Lower leg skin (tissue), 4 donors: Measurements from ENCODE around the gene CSNK1A1. TPM values are rescaled to one million over a fixed set of nuclear protein-coding genes. Genes with fewer than 3 reads are reported as not detected.

ENCODE experiments used
- DNase-seq, 2 donors: peaks; one replicate each; pipeline ENCODE4 v3.0.0-alpha.2; 2019; ENCODE audit warnings: low spot score in 2 of 2
- H3K4me3 ChIP-seq: fragments of 200-600 bp; sonication (generic); 2 replicates; pipeline ENCODE4 v1.5.1; 2017; ENCODE audit warnings: mild to moderate bottlenecking, low read depth; ENCODE audit not compliant: poor library complexity, severe bottlenecking
- CTCF ChIP-seq, 3 donors: fragments of 450-650 bp; IDR thresholded peaks; one replicate each; pipeline ENCODE4 v1.5.1; 2016; ENCODE audit warnings: antibody characterized with exemption in 3 of 3, mild to moderate bottlenecking in 3 of 3, moderate library complexity in 2 of 3
- POLR2A ChIP-seq, 2 donors: fragments of 450-650 bp; IDR thresholded peaks; one replicate each; pipeline ENCODE4 v1.6.1; 2016 to 2017; ENCODE audit warnings: antibody characterized with exemption in 2 of 2, mild to moderate bottlenecking in 1 of 2, moderate library complexity in 1 of 2
- WGBS, 2 donors: methylation state at CpG; one replicate each; pipeline ENCODE4 v1.1.5; 2018; 5-methylcytosine and 5-hydroxymethylcytosine counted together
- intact Hi-C: fragments of 100-400 bp; cut with DNase I; formaldehyde crosslinking; loops from one replicate; pipeline ENCODE4 v1.15.0; 2023; ENCODE audit warnings: low total_unique reads
- total RNA-seq, 4 donors: library from RNA; depleted of rRNA; stranded (reverse); fragments of >200 nt; gene quantifications; one replicate each; pipeline ENCODE4 v1.1.0, GENCODE V29; 2016

CSNK1A1 gene
- total RNA-seq, 4 donors from 2014 or later, result 270 to 297 (median 282) TPM

DNA sequence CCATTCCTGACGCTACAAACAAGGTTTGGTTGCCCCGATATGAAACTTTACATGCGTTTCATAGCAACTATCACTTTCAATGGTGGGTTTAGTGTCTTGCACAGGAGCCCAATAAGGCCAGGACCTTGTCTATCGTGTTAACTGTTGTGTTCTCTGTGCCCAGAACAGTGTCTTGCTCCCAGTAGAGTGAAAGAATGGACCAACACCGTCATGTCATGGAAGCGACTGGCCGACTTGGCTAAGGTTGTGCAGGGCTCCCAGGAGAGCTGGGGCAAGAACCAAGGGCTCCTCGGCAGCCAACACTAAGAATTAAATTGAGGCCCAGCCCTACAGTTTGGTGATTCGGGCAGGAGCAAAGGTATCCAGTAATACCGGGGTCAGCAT is 29.6 kb upstream of the CSNK1A1 start:
- 28 to 31% methylated on average over 10 of the region's 10 CpGs for WGBS, 2 donors
- TF ChIP-seq POLR2A (IDR thresholded peaks at IDR 0.05) (no peak), CTCF (IDR thresholded peaks at IDR 0.05) (no peak)
- intact Hi-C loops, result no loop called here
- peak overlapping the region; percentile 49 for H3K4me3 ChIP-seq
- no peak for DNase-seq

DNA sequence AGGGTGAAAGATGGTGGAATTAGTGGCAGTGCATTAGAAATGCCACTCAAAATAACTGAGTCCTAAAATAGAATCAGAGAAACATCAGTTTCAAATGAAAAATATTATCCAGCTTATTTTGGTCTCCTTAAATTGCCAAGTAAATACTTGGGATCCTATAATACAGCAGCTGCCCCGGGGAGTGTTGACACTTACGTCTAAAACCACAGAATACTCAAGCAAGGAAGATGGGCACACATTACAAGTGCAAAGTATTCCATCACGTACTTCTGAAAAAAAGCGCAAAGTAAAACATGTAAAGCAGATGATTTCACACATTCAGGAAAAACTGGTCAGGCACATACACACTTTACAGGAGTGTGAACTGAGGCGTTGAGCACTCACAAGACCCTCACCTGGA is 27.7 kb upstream of the CSNK1A1 start:
- intact Hi-C loops, result no loop called here
- 51 to 61% methylated on average over 5 of the region's 5 CpGs for WGBS, 2 donors
- DNase-seq, result no peak
- TF ChIP-seq POLR2A (IDR thresholded peaks at IDR 0.05) (no peak), CTCF (IDR thresholded peaks at IDR 0.05) (no peak)
- H3K4me3 ChIP-seq, result no peak overlapping the region

DNA sequence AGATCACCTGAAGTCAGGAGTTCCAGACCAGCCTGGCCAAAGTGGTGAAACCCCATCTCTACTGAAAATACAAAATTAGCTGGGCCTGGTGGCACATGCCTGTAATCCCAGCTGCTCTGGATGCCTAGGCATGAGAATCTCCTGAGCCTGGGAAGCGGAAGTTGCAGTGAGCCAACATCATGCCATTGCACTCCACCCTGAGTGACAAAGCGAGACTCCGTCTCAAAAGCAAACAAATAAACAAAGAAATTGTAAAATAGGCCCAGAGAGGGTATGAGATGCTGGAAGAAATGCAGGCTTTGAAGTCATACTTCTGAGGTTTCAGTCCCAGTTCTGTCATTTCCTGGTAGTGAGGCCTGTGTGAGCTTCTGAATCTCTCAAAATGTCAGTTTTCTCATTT is 24.8 kb upstream of the CSNK1A1 start:
- no peak for DNase-seq
- intact Hi-C loops, result no loop called here
- no peak overlapping the region for H3K4me3 ChIP-seq
- WGBS, 2 donors, result 88 to 92% methylated on average over 3 of the region's 3 CpGs
- TF ChIP-seq POLR2A (IDR thresholded peaks at IDR 0.05), result no peak
- no peak for TF ChIP-seq CTCF (IDR thresholded peaks at IDR 0.05)

DNA sequence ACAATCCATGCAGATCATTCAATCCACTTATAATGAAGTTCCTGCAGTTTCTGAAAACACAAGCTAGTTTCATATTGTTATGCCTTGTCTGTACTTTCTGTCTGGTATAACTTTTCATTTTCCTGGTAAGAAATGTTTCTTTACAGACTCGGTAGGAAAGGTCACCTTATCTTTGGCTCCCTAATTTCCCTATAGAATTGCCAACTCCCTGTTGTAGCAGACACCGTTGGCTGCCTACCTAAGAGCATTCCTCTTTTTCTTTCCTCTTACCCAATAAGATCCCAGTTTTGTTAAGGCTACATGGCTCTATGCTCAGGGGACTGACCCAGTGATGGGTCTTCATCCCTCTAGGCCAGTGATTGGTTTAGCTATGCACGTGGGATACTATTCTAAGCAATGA is 23.9 kb upstream of the CSNK1A1 start:
- intact Hi-C loops, result no loop called here
- no peak overlapping the region for H3K4me3 ChIP-seq
- WGBS, 2 donors, result 70 to 75% methylated on average over 3 of the region's 3 CpGs
- no peak for DNase-seq
- TF ChIP-seq POLR2A (IDR thresholded peaks at IDR 0.05) (no peak), CTCF (IDR thresholded peaks at IDR 0.05) (no peak)

GRCh38 chr5:149572576-149573231 is 21.5 kb upstream of the CSNK1A1 start:
- intact Hi-C loops, result no loop called here
- WGBS, 2 donors, result 66 to 83% methylated on average over 4 of the region's 4 CpGs
- TF ChIP-seq POLR2A (IDR thresholded peaks at IDR 0.05) (no peak), CTCF (IDR thresholded peaks at IDR 0.05) (no peak)
- DNase-seq, result no peak
- no peak overlapping the region for H3K4me3 ChIP-seq

- TF ChIP-seq POLR2A (IDR thresholded peaks at IDR 0.05), result no peak
- TF ChIP-seq CTCF (IDR thresholded peaks at IDR 0.05), result no peak
- no peak for DNase-seq
- H3K4me3 ChIP-seq, result no peak overlapping the region
- intact Hi-C loops, result no loop called here
These were observed 20.9 kb upstream of the CSNK1A1 start for GRCh38 chr5:149572170-149572569.
